HepG2 (cell line): ENCODE data around the gene JPT1. TPM values are rescaled to one million over a fixed set of nuclear protein-coding genes. Genes with fewer than 3 reads are reported as not detected.

ENCODE experiments used
- AGO1 ChIP-seq: fragments of 200-400 bp; formaldehyde crosslinking; IDR thresholded peaks from 2 replicates; pipeline ENCODE4 v1.6.1; 2017; ENCODE audit warnings: mild to moderate bottlenecking, low read depth, low read length, moderate library complexity; ENCODE audit not compliant: poor library complexity, severe bottlenecking
- GABPA ChIP-seq, 2 experiments: IDR thresholded peaks; 2 replicates each; pipeline ENCODE4 v1.6.1; 2011 to 2016; ENCODE audit warnings: low read depth in 2 of 2, low read length in 1 of 2, missing biosample characterization in 1 of 2, missing genetic modification characterization in 1 of 2
- HMGXB3 ChIP-seq: sonication (generic); formaldehyde crosslinking; IDR thresholded peaks from 2 replicates; pipeline ENCODE4 v1.4.0; 2020; ENCODE audit warnings: missing genetic modification reagents, borderline replicate concordance
- LCORL ChIP-seq, 2 experiments: fragments of 450-650 bp in 1 of 2; sonication (generic) in 1 of 2; formaldehyde crosslinking in 1 of 2; IDR thresholded peaks; 2 replicates each; pipeline versions ENCODE4 v1.5.0 to v1.6.1; 2017 to 2020; ENCODE audit warnings: antibody characterized with exemption in 1 of 2, missing genetic modification reagents in 1 of 2
- NFYC ChIP-seq: IDR thresholded peaks from 2 replicates; pipeline ENCODE4 v1.6.1; 2016; ENCODE audit warnings: missing genetic modification reagents, missing compliant biosample characterization
- PAXIP1 ChIP-seq: sonication (generic); formaldehyde crosslinking; conservative IDR thresholded peaks from 2 replicates; pipeline ENCODE4 v1.4.0; 2020; ENCODE audit warnings: mild to moderate bottlenecking, missing genetic modification reagents, moderate library complexity
- SRSF4 ChIP-seq: fragments of 200-400 bp; formaldehyde crosslinking; IDR thresholded peaks from one replicate; pipeline ENCODE4 v1.6.1; 2018; ENCODE audit warnings: mild to moderate bottlenecking, low read depth, low read length, moderate library complexity; ENCODE audit not compliant: poor library complexity, severe bottlenecking
- THAP9 ChIP-seq: sonication (generic); formaldehyde crosslinking; IDR thresholded peaks from 2 replicates; pipeline ENCODE4; 2020; ENCODE audit warnings: missing genetic modification reagents, mild to moderate bottlenecking, borderline replicate concordance
- ZFP36L1 ChIP-seq: sonication (generic); formaldehyde crosslinking; IDR thresholded peaks from 2 replicates; pipeline ENCODE4 v1.8.0; 2022; ENCODE audit warnings: mild to moderate bottlenecking, missing genetic modification reagents, moderate library complexity
- ZFP41 ChIP-seq: sonication (generic); formaldehyde crosslinking; IDR thresholded peaks from 2 replicates; pipeline ENCODE4 v1.4.0; 2020; ENCODE audit warnings: mild to moderate bottlenecking, missing genetic modification reagents, borderline replicate concordance
- ZNF276 ChIP-seq: sonication (generic); formaldehyde crosslinking; IDR thresholded peaks from 2 replicates; pipeline ENCODE4 v1.4.0; 2020; ENCODE audit warnings: mild to moderate bottlenecking, low read depth, missing genetic modification reagents
- ZNF33A ChIP-seq: sonication (generic); formaldehyde crosslinking; IDR thresholded peaks from 2 replicates; pipeline ENCODE4 v1.5.1; 2020; ENCODE audit warnings: missing genetic modification reagents, mild to moderate bottlenecking, moderate library complexity, borderline replicate concordance
- ZNF616 ChIP-seq: sonication (generic); formaldehyde crosslinking; IDR thresholded peaks from 2 replicates; pipeline ENCODE4 v1.5.0; 2020; ENCODE audit warnings: low read depth, mild to moderate bottlenecking, missing genetic modification reagents
- ZNF776 ChIP-seq: sonication (generic); formaldehyde crosslinking; IDR thresholded peaks from 2 replicates; pipeline ENCODE4 v1.4.0; 2020; ENCODE audit warnings: mild to moderate bottlenecking, missing genetic modification reagents
- ZNF782 ChIP-seq: sonication (generic); formaldehyde crosslinking; IDR thresholded peaks from 2 replicates; pipeline ENCODE4 v1.4.0; 2020; ENCODE audit warnings: missing genetic modification reagents, mild to moderate bottlenecking, borderline replicate concordance
- polyA plus RNA-seq, 8 experiments: library from polyadenylated mRNA; depleted of rRNA in 3 of 8; stranded (reverse) in 7 of 8; unstranded in 1 of 8; fragments of >200 nt; fragmentation: Illumina TruSeq in 4 of 8; extraction: Trizol in 4 of 8; gene quantifications; 2 replicates each; pipeline versions ENCODE4 v1.2.1 to v1.2.3, GENCODE V29; 2011 to 2016; ENCODE audit warnings: low read depth in 4 of 8, missing spikeins in 1 of 8, mixed read lengths in 1 of 8; ENCODE audit not compliant: insufficient read depth in 1 of 8
- total RNA-seq, 5 experiments: library from RNA; depleted of rRNA; stranded (reverse); fragments of >200 nt; fragmentation: Illumina TruSeq; extraction: Trizol; gene quantifications; 2 replicates each; pipeline ENCODE4 v1.2.3, GENCODE V29; 2016; ENCODE audit warnings: low read depth in 1 of 5

Gene JPT1
- total and polyA plus RNA-seq, 2 of the 13 experiments (the other 11 are each of a cell fraction or from before 2014, with no cell fraction given) = 43.3 to 256 TPM

GRCh38 chr17:75153780-75154194, 525 bp downstream of the JPT1 start (continued):
- TF ChIP-seq ZNF616 (0 out of 2 replicates have a peak, but pooled peaks have one; percentile 45), HMGXB3 (CRISPR knock-in tag) (no peak), THAP9 (CRISPR knock-in tag) (peak; percentile 29; the same call in 1 of the 2 replicates), ZNF776 (CRISPR knock-in tag) (no peak), SRSF4 (no peak), GABPA (IDR thresholded peaks at IDR 0.05; ENCODE audit: low read depth, low read length) (no peak), GABPA (CRISPR knock-in tag; IDR thresholded peaks at IDR 0.05; ENCODE audit: low read depth) (no peak), AGO1 (no peak), ZNF33A (0 out of 2 replicates have a peak, but pooled peaks have one; percentile 49), PAXIP1 (no peak), ZFP41 (peak; percentile 56; the same call in 1 of the 2 replicates), ZNF782 (CRISPR knock-in tag) (no peak), NFYC (CRISPR knock-in tag) (no peak), ZNF276 (CRISPR knock-in tag) (no peak), ZFP36L1 (CRISPR knock-in tag) (no peak), LCORL (IDR thresholded peaks at IDR 0.05) (no peak), LCORL (CRISPR knock-in tag; IDR thresholded peaks at IDR 0.05) (no peak)
